Esophagus muscularis mucosa (tissue), 3 donors: ENCODE measurements around the gene PML.

Experiments
- CTCF ChIP-seq, 3 experiments: fragments of 200-600 bp in 2 of 3; fragments of 450-650 bp in 1 of 3; sonication (generic) in 2 of 3; IDR thresholded peaks; one replicate each; pipeline ENCODE4 v1.5.1; 2017 to 2019; ENCODE audit warnings: antibody characterized with exemption in 3 of 3, mild to moderate bottlenecking in 2 of 3, moderate library complexity in 1 of 3
- EP300 ChIP-seq: sonication (generic); formaldehyde crosslinking; IDR thresholded peaks from one replicate; pipeline ENCODE4 v1.6.1; 2017; ENCODE audit warnings: antibody characterized with exemption

DNA sequence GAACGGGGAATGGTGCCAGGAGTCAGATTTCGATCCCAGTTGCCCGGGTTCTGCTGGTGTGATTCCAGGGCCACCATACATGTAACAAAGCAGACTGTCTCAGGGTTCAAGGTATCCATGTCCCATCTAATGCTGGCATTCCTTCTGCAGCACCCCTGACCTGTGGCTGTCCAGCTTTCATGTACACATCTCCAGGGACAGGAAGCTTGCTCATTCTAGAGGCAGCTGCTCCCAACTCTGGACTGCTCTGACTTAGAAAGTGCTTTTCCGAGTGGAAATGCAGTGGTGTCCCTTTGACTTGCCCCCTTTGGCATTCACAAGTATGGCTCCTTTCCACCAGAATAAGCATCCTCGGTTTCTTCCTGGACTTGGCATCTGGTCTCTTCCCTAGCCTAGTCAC lies 30.9 kb downstream of the PML start:
- TF ChIP-seq CTCF (IDR thresholded peaks at IDR 0.05) (no peak), EP300 (no peak)
